GM18526 (cell line): Measurements from ENCODE around the gene MIDN.

ENCODE experiments used
- POLR2A ChIP-seq: IDR thresholded peaks from 3 replicates; pipeline ENCODE4 v1.6.1; 2011; ENCODE audit not compliant: insufficient read length; ENCODE audit errors: extremely low read depth

The MIDN gene

GRCh38 chr19:1227304-1228054, 20.9 kb upstream of the MIDN start:
- no peak for TF ChIP-seq POLR2A

GRCh38 chr19:1228161-1228957, 20.0 kb upstream of the MIDN start:
- no peak for TF ChIP-seq POLR2A

GRCh38 chr19:1229056-1229923, 19.1 kb upstream of the MIDN start:
- TF ChIP-seq POLR2A, result no peak

- TF ChIP-seq POLR2A, result no peak
Measured at GRCh38 chr19:1229924-1230782, 18.2 kb upstream of the MIDN start.

- TF ChIP-seq POLR2A, result no peak
Measured at GRCh38 chr19:1230783-1231489, 17.4 kb upstream of the MIDN start.

GRCh38 chr19:1231729-1232637, 16.4 kb upstream of the MIDN start:
- TF ChIP-seq POLR2A, result no peak

- TF ChIP-seq POLR2A, result no peak
Measured at GRCh38 chr19:1232652-1233072, 15.7 kb upstream of the MIDN start.

- TF ChIP-seq POLR2A, result no peak
Measured at GRCh38 chr19:1233115-1233667, 15.2 kb upstream of the MIDN start.

GRCh38 chr19:1234051-1234954, 14.1 kb upstream of the MIDN start:
- no peak for TF ChIP-seq POLR2A

- no peak for TF ChIP-seq POLR2A
Measured at GRCh38 chr19:1234955-1235380, 13.4 kb upstream of the MIDN start.
